GM19239 (cell line): ENCODE data around the gene EXOC4.
"Not testable (repeated sequence)": the region's sequence is repeated elsewhere in the genome, so short reads cannot be mapped to it uniquely, and the experiment has no call there.

ENCODE experiments used
- DNase-seq: peaks from one replicate; pipeline ENCODE4 v3.0.0; 2011; ENCODE audit warnings: low spot score; ENCODE audit not compliant: insufficient read length
- FAIRE-seq: peaks from 2 replicates; lab custom pipeline; 2011; peaks lifted over from hg19 to GRCh38; lab: Jason Lieb, UNC

EXOC4 gene

GRCh38 chr7:133863362-133864061 lies 610.6 kb downstream of the EXOC4 start:
- FAIRE-seq (no peak), DNase-seq (no peak)

GRCh38 chr7:133869556-133869955 lies 616.7 kb downstream of the EXOC4 start:
- DNase-seq: no peak
- FAIRE-seq: no peak

GRCh38 chr7:133871757-133872156 lies 618.9 kb downstream of the EXOC4 start:
- peak; percentile 53 for FAIRE-seq
- DNase-seq: no peak

GRCh38 chr7:133873187-133873586 lies 620.3 kb downstream of the EXOC4 start:
- DNase-seq (no peak), FAIRE-seq (no peak)

GRCh38 chr7:133873631-133874030 lies 620.8 kb downstream of the EXOC4 start:
- FAIRE-seq (no peak), DNase-seq (no peak)

- FAIRE-seq: no peak
- no peak for DNase-seq
These were observed 630.7 kb downstream of the EXOC4 start for GRCh38 chr7:133883591-133883990.

- no peak for DNase-seq
- FAIRE-seq: no peak
These were observed 632.3 kb downstream of the EXOC4 start for GRCh38 chr7:133885213-133885612.

GRCh38 chr7:133886086-133886485 lies 633.2 kb downstream of the EXOC4 start:
- DNase-seq: no peak
- FAIRE-seq: no peak

- no peak for DNase-seq
- no peak for FAIRE-seq
These were observed 633.9 kb downstream of the EXOC4 start for GRCh38 chr7:133886797-133887196.

GRCh38 chr7:133887459-133887858 lies 634.6 kb downstream of the EXOC4 start:
- FAIRE-seq (no peak), DNase-seq (no peak)

GRCh38 chr7:133888061-133888930 lies 635.4 kb downstream of the EXOC4 start:
- DNase-seq (no peak), FAIRE-seq (no peak)

GRCh38 chr7:133904776-133905175 lies 651.9 kb downstream of the EXOC4 start:
- no peak for DNase-seq
- FAIRE-seq: no peak

GRCh38 chr7:133906553-133906952 lies 653.7 kb downstream of the EXOC4 start:
- not testable (repeated sequence) for FAIRE-seq, DNase-seq

GRCh38 chr7:133910761-133911160 lies 657.9 kb downstream of the EXOC4 start:
- no peak for FAIRE-seq
- DNase-seq: no peak

- no peak for DNase-seq
- FAIRE-seq: no peak
These were observed 658.8 kb downstream of the EXOC4 start for GRCh38 chr7:133911724-133912123.

- FAIRE-seq (no peak), DNase-seq (no peak)
These were observed 660.2 kb downstream of the EXOC4 start for GRCh38 chr7:133912916-133913697.

- no peak for FAIRE-seq
These were observed 663.7 kb downstream of the EXOC4 start for GRCh38 chr7:133916621-133917020.

GRCh38 chr7:133919810-133920209 lies 666.9 kb downstream of the EXOC4 start:
- FAIRE-seq (no peak), DNase-seq (no peak)

More at GRCh38 chr7:133916621-133917020, 663.7 kb downstream of the EXOC4 start:
- DNase-seq: no peak

GRCh38 chr7:133921635-133922182 lies 668.8 kb downstream of the EXOC4 start:
- DNase-seq (no peak), FAIRE-seq (no peak)

- DNase-seq (no peak), FAIRE-seq (no peak)
These were observed 671.1 kb downstream of the EXOC4 start for GRCh38 chr7:133923974-133924373.
